K562 (cell line): ENCODE measurements around the gene KPNA1. TPM values are rescaled to one million over a fixed set of nuclear protein-coding genes. Genes with fewer than 3 reads are reported as not detected.

Experiments used
- ATAC-seq: fragments of 200-7000 bp; cut with Tn5 transposase; 3 replicates; pipeline ENCODE4 v1.9.1; 2020; ENCODE audit warnings: moderate library complexity
- BruUV-seq: library from RNA; stranded (reverse); fragments of 400-500 nt; replicated peaks from 2 replicates; lab custom pipeline; 2021; lab: Mats Ljungman, UMichigan
- CTCF ChIA-PET: fragments of 300-600 bp; formaldehyde crosslinking; extraction: SDS; loops from one replicate; lab custom pipeline; 2021; ENCODE audit warnings: low intra/inter-chr PET ratio; lab: Yijun Ruan, JAX
- POLR2A ChIA-PET: fragments of 300-600, 350-650 bp; sonication (Branson Sonifier 250); formaldehyde crosslinking; extraction: SDS; loops from one replicate; lab custom pipeline; 2021; ENCODE audit warnings: antibody characterized with exemption, inconsistent platforms; lab: Yijun Ruan, JAX
- DNase-seq, 4 experiments: peaks; one replicate each; pipeline versions ENCODE4 v3.0.0 to v3.0.0-alpha.2; 2011 to 2018; ENCODE audit warnings: low spot score in 3 of 4, mixed read lengths in 3 of 4; ENCODE audit errors: extremely low read depth in 1 of 4
- FAIRE-seq: peaks from 2 replicates; lab custom pipeline; 2011; peaks lifted over from hg19 to GRCh38; lab: Jason Lieb, UNC
- H2AFZ ChIP-seq: 2 replicates; pipeline ENCODE4 v1.6.0; 2011; ENCODE audit warnings: low read depth, low read length, control low read depth, inconsistent platforms
- H3K27ac ChIP-seq: fragments of 200-600 bp; 3 replicates; pipeline ENCODE4 v1.8.0; 2011; ENCODE audit warnings: low read depth, mild to moderate bottlenecking, control low read depth, inconsistent platforms, low read length, moderate library complexity, mixed read lengths; ENCODE audit errors: extremely low read depth
- H3K27me3 ChIP-seq, 2 experiments: fragments of 300-600 bp in 1 of 2; 2 replicates in 1 of 2; 3 replicates in 1 of 2; pipeline versions ENCODE4 v1.6.0 to v1.8.0; 2011; ENCODE audit warnings: inconsistent platforms in 2 of 2, low read length in 2 of 2, mild to moderate bottlenecking in 1 of 2, mixed read lengths in 1 of 2, moderate library complexity in 1 of 2; ENCODE audit not compliant: control insufficient read depth in 2 of 2, insufficient read depth in 2 of 2
- H3K36me3 ChIP-seq: fragments of 300-600 bp; 3 replicates; pipeline ENCODE4 v1.8.0; 2011; ENCODE audit warnings: mild to moderate bottlenecking, low read length, inconsistent platforms; ENCODE audit not compliant: control insufficient read depth, insufficient read depth
- H3K4me1 ChIP-seq, 2 experiments: fragments of 200-600 bp in 1 of 2; replicated peaks in 1 of 2; 2 replicates in 1 of 2; 3 replicates in 1 of 2; pipeline versions ENCODE4 v1.5.1 to v1.8.0; 2011; ENCODE audit warnings: inconsistent platforms in 2 of 2, low read length in 2 of 2, mild to moderate bottlenecking in 1 of 2, mixed read lengths in 1 of 2, moderate library complexity in 1 of 2; ENCODE audit not compliant: control insufficient read depth in 2 of 2, insufficient read depth in 2 of 2
- H3K4me2 ChIP-seq: 2 replicates; pipeline ENCODE4 v1.6.1; 2011; ENCODE audit warnings: low read length, control low read depth, inconsistent platforms, mixed read lengths; ENCODE audit not compliant: insufficient read depth
- H3K4me3 ChIP-seq: fragments of 200-600 bp; sonication (generic), shearing (Covaris generic); 2 replicates; pipeline ENCODE4 v1.5.1; 2016; ENCODE audit warnings: control low read depth, inconsistent platforms
- H3K79me2 ChIP-seq: fragments of 200-600 bp; 3 replicates; pipeline ENCODE4 v1.8.0; 2011; ENCODE audit warnings: low read length, inconsistent platforms; ENCODE audit not compliant: control insufficient read depth, insufficient read depth
- H3K9ac ChIP-seq, 2 experiments: 2 replicates each; pipeline versions ENCODE4 v1.6.0 to v1.6.1; 2011; ENCODE audit warnings: low read depth in 2 of 2, low read length in 2 of 2, control low read depth in 1 of 2, inconsistent platforms in 1 of 2, mild to moderate bottlenecking in 1 of 2, mixed read lengths in 1 of 2; ENCODE audit not compliant: insufficient read depth in 1 of 2
- H3K9me1 ChIP-seq: one replicate; pipeline ENCODE4 v1.6.0; 2011; ENCODE audit warnings: inconsistent platforms, mild to moderate bottlenecking, low read length, moderate library complexity; ENCODE audit not compliant: control insufficient read depth, insufficient read depth
- H3K9me3 ChIP-seq: replicated peaks from 2 replicates; pipeline ENCODE4 v1.5.1; 2011; ENCODE audit warnings: low read depth, low read length, inconsistent platforms; ENCODE audit not compliant: control insufficient read depth, insufficient read depth
- H4K20me1 ChIP-seq: replicated peaks from 2 replicates; pipeline ENCODE4 v1.6.1; 2011; ENCODE audit warnings: low read length, inconsistent platforms, mixed read lengths; ENCODE audit not compliant: control insufficient read depth, insufficient read depth
- BCLAF1 ChIP-seq, 2 experiments: fragments of 450-650 bp in 1 of 2; IDR thresholded peaks; 2 replicates each; pipeline ENCODE4 v1.6.1; 2011 to 2017; ENCODE audit warnings: low read depth in 2 of 2, antibody characterized with exemption in 1 of 2, borderline replicate concordance in 1 of 2, low read length in 1 of 2, mild to moderate bottlenecking in 1 of 2, mixed read lengths in 1 of 2; ENCODE audit not compliant: control insufficient read depth in 1 of 2
- C11orf30 ChIP-seq: fragments of 450-650 bp; IDR thresholded peaks from 2 replicates; pipeline ENCODE4 v1.6.1; 2016; ENCODE audit warnings: low read depth, mild to moderate bottlenecking
- CSDE1 ChIP-seq, 2 experiments: fragments of 450-650 bp; IDR thresholded peaks; 2 replicates each; pipeline ENCODE4 v1.6.1; 2016; ENCODE audit warnings: mild to moderate bottlenecking in 1 of 2
- FOS ChIP-seq: IDR thresholded peaks from 3 replicates; pipeline ENCODE4 v1.6.1; 2011; ENCODE audit not compliant: insufficient read length; ENCODE audit errors: extremely low read depth
- KDM2B ChIP-seq: fragments of 250-450 bp; sonication (Bioruptor Pico); IDR thresholded peaks from 2 replicates; pipeline ENCODE4 v1.8.0; 2021; ENCODE audit warnings: mild to moderate bottlenecking, moderate library complexity
- NCOA6 ChIP-seq: fragments of 450-650 bp; IDR thresholded peaks from 2 replicates; pipeline ENCODE4 v1.6.1; 2017; ENCODE audit warnings: mild to moderate bottlenecking
- NFRKB ChIP-seq: fragments of 450-650 bp; IDR thresholded peaks from 2 replicates; pipeline ENCODE4 v1.6.1; 2016; ENCODE audit warnings: low read depth
- NR3C1 ChIP-seq: sonication (generic); formaldehyde crosslinking; IDR thresholded peaks from 2 replicates; pipeline ENCODE4 v1.8.1; 2022; ENCODE audit warnings: missing genetic modification reagents
- NUFIP1 ChIP-seq: fragments of 450-650 bp; IDR thresholded peaks from 2 replicates; pipeline ENCODE4 v1.6.1; 2018; ENCODE audit not compliant: partially characterized antibody
- PRMT5 ChIP-seq: sonication (generic); formaldehyde crosslinking; IDR thresholded peaks from 2 replicates; pipeline ENCODE4 v1.5.0; 2020; ENCODE audit warnings: missing genetic modification reagents
- U2AF1 ChIP-seq: fragments of 200-400 bp; formaldehyde crosslinking; optimal IDR thresholded peaks from 2 replicates; pipeline ENCODE3; 2017; ENCODE audit warnings: mild to moderate bottlenecking, low read depth, low read length, moderate library complexity
- whole genome bisulfite sequencing: fragments of 100-300 bp; shearing (Covaris generic); methylation state at CpG from one replicate; pipeline ENCODE4 v1.1.6; 2016; ENCODE audit warnings: low coverage, mixed read lengths; ENCODE audit not compliant: insufficient coverage; ENCODE audit errors: missing lambda C conversion rate; 5-methylcytosine and 5-hydroxymethylcytosine counted together
- in situ Hi-C: fragments of 300-500 bp; cut with MboI; formaldehyde crosslinking; loops from 4 replicates; pipeline ENCODE4 v1.15.0; 2018; ENCODE audit warnings: inconsistent platforms, mixed read lengths
- intact Hi-C: fragments of 100-400 bp; cut with micrococcal nuclease; formaldehyde crosslinking; loops from 2 replicates; pipeline ENCODE4 v1.14.2; 2022
- polyA plus RNA-seq, 8 experiments: library from polyadenylated mRNA; depleted of rRNA in 4 of 8; stranded (reverse) in 5 of 8; unstranded in 3 of 8; fragments of >200 nt; fragmentation: Nextera tagmentation in 2 of 8; fragmentation: Illumina TruSeq in 1 of 8; extraction: Ambion mirVana in 2 of 8; extraction: Trizol in 1 of 8; gene quantifications; 2 replicates each; pipeline versions ENCODE4 v1.2.1 to v1.2.3, GENCODE V29; 2011 to 2014; ENCODE audit warnings: inconsistent platforms in 1 of 8, missing spikeins in 1 of 8
- total RNA-seq, 7 experiments: library from RNA; depleted of rRNA in 6 of 7; stranded (reverse); fragments of >200 nt in 6 of 7; fragmentation: Illumina TruSeq in 2 of 7; extraction: Trizol in 2 of 7; gene quantifications; 2 replicates each; pipeline versions ENCODE4 v1.2.1 to v1.2.3, GENCODE V29; 2011 to 2021; ENCODE audit warnings: low replicate concordance in 1 of 7
- TF ChIP-seq, protein P1 (sequence below): IDR thresholded peaks from 2 replicates; pipeline ENCODE4 v1.6.1; 2016; ENCODE audit warnings: missing genetic modification characterization, missing compliant biosample characterization

KPNA1 gene
- total and polyA plus RNA-seq, 9 of the 15 experiments (the other 6 are each of a cell fraction or from before 2014, with no cell fraction given) = 9.3 to 53.8 (median 33.5) TPM

- TF ChIP-seq BCLAF1 (IDR thresholded peaks at IDR 0.05; ENCODE audit: borderline replicate concordance in 1 of 2, control insufficient read depth in 1 of 2, low read depth in 2 of 2, low read length in 1 of 2) (no peak), PRMT5 (CRISPR knock-in tag) (no peak), KDM2B (CRISPR knock-in tag) (no peak)
- TF ChIP-seq, all 486 proteins: peak for 71
Measured at GRCh38 chr3:122564155-122564912, 49.6 kb upstream of the KPNA1 start, which contains the start of the genes DTX3L and PARP9 (continued).

DNA sequence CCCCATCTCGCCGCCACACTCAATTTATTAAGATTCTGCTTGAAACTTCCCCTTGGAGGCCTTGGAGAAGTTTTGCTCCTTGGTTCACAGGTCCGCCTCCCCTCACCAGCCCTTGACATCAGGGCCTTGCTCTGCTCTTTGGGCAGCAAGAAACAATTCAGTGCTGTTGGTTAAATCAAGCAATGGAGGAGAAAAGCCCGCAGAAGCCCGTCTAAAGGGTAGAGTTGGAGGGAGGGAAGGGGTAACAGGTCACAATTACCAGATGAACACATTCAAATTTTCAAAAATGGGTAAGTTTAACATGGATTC, 48.9 kb upstream of the KPNA1 start:
- Histone ChIP-seq H3K27me3 (no peaks in the 10 kb centered on the region), H3K9me3 (no peaks in the 10 kb centered on the region), H3K9me1 (no peaks in the 10 kb centered on the region), H3K27ac (peak overlapping the region; percentile 80), H2AFZ (peak overlapping the region; percentile 91), H4K20me1 (no peaks in the 10 kb centered on the region), H3K4me2 (peak overlapping the region; percentile 78), H3K79me2 (peaks cover 10% of the 10 kb centered on the region; the same call in 2 of the 3 replicates), H3K4me3 (peak overlapping the region; percentile 66), H3K4me1 (peaks cover 8% of the 10 kb centered on the region in 2 experiments; a peak in 4 of 5 replicates), H3K9ac (peak overlapping the region; percentile 73 to 81; a peak in 3 of 4 replicates), H3K36me3 (peaks cover 4% of the 10 kb centered on the region; the same call in 1 of the 3 replicates)
- DNase-seq (peak in 2 of 4 experiments; percentile 13), ATAC-seq (peak; percentile 25), FAIRE-seq (peak; percentile 19)
- ChIA-PET CTCF (no interaction called here), POLR2A (no interaction called here)
- TSS peak; percentile 78 for BruUV-seq
- intact Hi-C loops (loop anchor here (5.0 to 10.0 kb wide), 4 partner anchors 109 to 461 kb away; partner anchors contain the start of gene SEMA5B), in situ Hi-C loops (no loop called here)
- 17% methylated on average over 2 of the region's 5 CpGs for WGBS
- no peak for TF ChIP-seq C11orf30
- TF ChIP-seq U2AF1 = no peak
- no peak for TF ChIP-seq CSDE1 (IDR thresholded peaks at IDR 0.05)
- no peak for TF ChIP-seq NUFIP1
- TF ChIP-seq NFRKB = no peak
- TF ChIP-seq, protein P1, sequence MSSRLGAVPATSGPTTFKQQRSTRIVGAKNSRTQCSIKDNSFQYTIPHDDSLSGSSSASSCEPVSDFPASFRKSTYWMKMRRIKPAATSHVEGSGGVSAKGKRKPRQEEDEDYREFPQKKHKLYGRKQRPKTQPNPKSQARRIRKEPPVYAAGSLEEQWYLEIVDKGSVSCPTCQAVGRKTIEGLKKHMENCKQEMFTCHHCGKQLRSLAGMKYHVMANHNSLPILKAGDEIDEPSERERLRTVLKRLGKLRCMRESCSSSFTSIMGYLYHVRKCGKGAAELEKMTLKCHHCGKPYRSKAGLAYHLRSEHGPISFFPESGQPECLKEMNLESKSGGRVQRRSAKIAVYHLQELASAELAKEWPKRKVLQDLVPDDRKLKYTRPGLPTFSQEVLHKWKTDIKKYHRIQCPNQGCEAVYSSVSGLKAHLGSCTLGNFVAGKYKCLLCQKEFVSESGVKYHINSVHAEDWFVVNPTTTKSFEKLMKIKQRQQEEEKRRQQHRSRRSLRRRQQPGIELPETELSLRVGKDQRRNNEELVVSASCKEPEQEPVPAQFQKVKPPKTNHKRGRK = no peak
- TF ChIP-seq NCOA6 = no peak
- no peak for TF ChIP-seq FOS
- no peak for TF ChIP-seq NR3C1 (CRISPR knock-in tag)
